Measurements from ENCODE around the gene CACNA1D.
"Not testable (repeated sequence)": the region's sequence is repeated elsewhere in the genome, so short reads cannot be mapped to it uniquely, and the experiment has no call there.

DNA sequence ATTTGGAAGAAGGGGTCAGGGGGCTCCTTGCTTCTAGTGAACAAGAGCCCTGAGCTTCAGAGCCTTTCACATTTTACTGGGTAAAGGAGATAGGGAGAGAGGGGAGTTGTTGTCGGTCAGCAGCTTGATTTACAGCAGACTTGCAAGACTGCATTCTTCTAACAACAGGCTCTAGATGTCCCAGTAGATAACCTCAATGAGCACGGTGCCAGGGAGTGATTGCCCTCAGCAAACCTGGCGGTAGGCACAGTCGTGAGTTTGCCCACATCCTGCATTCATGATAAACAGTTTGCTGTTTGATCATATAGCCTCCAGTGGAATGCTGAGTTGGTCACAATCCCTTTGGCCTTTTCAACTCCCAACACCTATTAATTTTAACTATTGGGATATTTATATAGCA lies 170.4 kb downstream of the CACNA1D start:
- TF ChIP-seq, protein P1, sequence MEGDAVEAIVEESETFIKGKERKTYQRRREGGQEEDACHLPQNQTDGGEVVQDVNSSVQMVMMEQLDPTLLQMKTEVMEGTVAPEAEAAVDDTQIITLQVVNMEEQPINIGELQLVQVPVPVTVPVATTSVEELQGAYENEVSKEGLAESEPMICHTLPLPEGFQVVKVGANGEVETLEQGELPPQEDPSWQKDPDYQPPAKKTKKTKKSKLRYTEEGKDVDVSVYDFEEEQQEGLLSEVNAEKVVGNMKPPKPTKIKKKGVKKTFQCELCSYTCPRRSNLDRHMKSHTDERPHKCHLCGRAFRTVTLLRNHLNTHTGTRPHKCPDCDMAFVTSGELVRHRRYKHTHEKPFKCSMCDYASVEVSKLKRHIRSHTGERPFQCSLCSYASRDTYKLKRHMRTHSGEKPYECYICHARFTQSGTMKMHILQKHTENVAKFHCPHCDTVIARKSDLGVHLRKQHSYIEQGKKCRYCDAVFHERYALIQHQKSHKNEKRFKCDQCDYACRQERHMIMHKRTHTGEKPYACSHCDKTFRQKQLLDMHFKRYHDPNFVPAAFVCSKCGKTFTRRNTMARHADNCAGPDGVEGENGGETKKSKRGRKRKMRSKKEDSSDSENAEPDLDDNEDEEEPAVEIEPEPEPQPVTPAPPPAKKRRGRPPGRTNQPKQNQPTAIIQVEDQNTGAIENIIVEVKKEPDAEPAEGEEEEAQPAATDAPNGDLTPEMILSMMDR (IDR thresholded peaks at IDR 0.05), result not testable (repeated sequence)
- not testable (repeated sequence) for TF ChIP-seq POLR2A (IDR thresholded peaks at IDR 0.05)

All from body of pancreas (tissue), 4 donors.